ENCODE results near the gene MAP4. TPM values are rescaled to one million over a fixed set of nuclear protein-coding genes. Genes with fewer than 3 reads are reported as not detected.

The MAP4 gene
- total RNA-seq, 1 experiment from 2014 or later = 88.0 TPM

DNA sequence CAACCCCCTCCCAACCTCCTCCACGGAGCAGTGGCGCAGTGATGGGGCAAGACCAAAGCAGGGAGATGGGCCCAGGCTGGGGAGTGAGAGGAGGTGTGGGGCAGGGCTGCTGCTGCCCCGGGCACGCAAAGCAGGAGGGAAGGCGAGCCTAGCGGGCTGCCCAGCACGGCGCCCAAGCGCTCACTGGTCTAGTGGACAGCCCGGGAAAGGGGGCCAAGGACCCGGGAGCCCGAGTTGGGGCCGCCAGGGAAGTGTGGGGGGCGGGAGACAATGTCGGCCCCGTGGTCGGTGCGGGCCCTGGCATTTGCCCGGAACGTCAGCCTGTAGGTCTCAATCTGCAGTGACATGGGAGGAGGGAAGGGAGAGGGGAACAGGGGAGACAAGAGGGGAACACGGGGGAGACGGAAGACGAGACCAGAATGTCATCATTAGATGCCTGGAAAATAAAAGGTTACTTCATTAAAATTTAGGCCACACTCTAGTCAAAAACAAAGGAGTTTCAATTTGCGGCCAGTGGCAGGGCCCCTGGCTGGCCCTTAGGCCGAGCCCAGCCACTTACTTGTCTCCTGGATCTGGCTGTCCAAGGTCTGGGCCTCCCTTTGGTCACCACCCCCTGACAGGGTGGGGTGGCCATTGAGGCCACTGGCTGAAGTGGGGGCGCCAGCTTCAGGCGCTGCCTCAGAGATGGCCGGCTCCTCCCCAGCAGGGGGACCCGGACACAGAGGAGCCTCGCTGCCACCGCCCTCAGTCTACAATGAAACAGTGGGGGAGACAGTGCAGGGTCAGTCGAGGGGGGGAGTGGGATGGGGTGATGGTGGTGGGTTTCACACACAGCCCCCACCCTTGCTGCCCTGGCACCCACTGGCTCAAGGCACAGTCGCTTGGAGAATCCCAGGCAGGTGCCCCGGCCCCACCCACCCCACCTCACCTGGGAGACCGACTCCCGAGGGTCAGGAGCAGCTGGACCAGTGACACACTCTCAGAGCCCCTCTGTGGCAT lies 163.3 kb downstream of the MAP4 start:
- Histone ChIP-seq H3K36me3 (peaks cover 92% of the 10 kb centered on the region), H3K4me1 (replicated peaks) (no peaks in the 10 kb centered on the region), H3K27ac (no peak overlapping the region), H3K4me3 (no peak overlapping the region), H3K9me3 (replicated peaks) (no peaks in the 10 kb centered on the region), H3K27me3 (replicated peaks) (no peaks in the 10 kb centered on the region)
- no peak for DNase-seq (ENCODE audit: low read depth in 1 of 2, low spot score in 2 of 2)

DNA sequence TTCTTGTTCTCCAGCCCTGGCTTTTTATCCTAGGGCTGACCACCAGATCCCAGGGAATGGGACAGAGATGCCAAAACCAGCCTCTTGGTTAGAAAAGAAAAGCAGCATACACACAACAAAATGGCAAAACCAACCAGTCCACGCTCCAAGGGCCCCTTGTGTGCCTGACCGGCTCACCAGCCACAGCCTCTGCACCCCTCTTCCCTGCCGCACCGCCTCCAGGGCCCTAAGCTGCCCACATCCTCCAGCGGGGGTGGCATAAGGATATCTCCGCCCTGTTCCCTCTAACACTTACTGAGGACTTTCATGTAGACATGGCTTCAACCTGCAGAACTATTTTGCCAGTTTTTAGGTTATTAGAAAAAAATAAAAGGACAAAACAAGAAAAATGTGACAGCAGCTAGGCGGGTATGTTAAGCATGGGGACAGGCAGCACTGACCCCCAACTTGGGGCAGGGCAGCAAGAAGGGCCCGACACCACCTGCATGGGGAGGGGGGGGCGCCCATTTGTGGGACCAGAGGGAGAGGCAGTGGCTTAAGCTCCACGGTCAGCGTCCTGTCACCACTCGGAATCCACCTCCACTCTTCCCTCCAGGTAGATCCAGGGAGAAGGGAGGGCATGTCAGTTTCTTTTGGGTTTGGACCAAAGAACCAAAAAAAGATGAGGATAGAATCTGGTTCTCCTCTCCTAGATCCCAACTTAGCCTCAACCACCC lies 164.2 kb downstream of the MAP4 start:
- Histone ChIP-seq H3K27ac (no peak overlapping the region), H3K36me3 (peaks cover 95% of the 10 kb centered on the region), H3K4me3 (no peak overlapping the region), H3K27me3 (replicated peaks) (no peaks in the 10 kb centered on the region), H3K9me3 (replicated peaks) (no peaks in the 10 kb centered on the region), H3K4me1 (replicated peaks) (no peaks in the 10 kb centered on the region)
- DNase-seq (ENCODE audit: low read depth in 1 of 2, low spot score in 2 of 2) = no peak

DNA sequence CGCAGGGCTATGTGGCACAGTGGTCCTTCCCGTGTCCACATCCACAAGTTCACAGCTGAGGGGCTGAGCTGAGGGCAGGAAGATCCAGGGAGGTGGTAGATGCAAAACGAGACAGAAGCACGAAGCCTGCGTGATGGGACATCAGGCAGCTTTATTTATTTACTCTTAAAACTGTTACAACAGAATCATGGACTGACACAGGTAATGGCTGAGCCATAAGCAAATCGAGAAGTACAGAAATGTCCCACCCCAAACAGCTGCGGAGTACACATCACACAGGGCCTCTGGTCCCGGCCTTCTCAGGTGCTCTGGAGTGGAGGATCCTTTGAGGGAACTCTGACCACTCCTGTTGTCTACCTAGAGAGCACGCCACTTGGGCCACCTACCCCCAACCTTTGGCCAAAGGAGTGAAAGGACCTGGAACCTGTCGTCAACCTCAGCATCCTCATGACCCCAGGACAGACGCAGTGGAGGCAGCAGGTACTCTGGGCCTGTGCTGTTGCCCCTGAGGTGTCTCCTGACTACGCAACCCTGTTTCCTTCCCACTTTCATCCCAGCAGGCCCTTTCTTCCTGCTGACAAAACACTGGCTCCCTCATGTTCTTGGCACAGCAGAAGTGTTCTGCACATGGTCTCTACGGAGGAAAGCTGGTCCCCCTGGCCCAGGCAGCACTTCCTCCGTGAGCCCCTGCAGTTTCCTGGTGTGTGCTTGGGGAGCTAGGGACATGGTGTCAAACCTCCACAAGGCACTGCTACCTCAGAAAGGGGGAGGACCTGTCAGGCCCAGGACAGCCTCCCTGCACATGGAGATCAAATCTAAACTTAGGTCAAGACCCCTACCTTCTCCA lies 165.4 kb downstream of the MAP4 start:
- Histone ChIP-seq H3K4me1 (replicated peaks) (no peaks in the 10 kb centered on the region), H3K27ac (no peak overlapping the region), H3K36me3 (peaks cover 96% of the 10 kb centered on the region), H3K27me3 (replicated peaks) (no peaks in the 10 kb centered on the region), H3K9me3 (replicated peaks) (no peaks in the 10 kb centered on the region), H3K4me3 (no peak overlapping the region)
- no peak for DNase-seq (ENCODE audit: low read depth in 1 of 2, low spot score in 2 of 2)

DNA sequence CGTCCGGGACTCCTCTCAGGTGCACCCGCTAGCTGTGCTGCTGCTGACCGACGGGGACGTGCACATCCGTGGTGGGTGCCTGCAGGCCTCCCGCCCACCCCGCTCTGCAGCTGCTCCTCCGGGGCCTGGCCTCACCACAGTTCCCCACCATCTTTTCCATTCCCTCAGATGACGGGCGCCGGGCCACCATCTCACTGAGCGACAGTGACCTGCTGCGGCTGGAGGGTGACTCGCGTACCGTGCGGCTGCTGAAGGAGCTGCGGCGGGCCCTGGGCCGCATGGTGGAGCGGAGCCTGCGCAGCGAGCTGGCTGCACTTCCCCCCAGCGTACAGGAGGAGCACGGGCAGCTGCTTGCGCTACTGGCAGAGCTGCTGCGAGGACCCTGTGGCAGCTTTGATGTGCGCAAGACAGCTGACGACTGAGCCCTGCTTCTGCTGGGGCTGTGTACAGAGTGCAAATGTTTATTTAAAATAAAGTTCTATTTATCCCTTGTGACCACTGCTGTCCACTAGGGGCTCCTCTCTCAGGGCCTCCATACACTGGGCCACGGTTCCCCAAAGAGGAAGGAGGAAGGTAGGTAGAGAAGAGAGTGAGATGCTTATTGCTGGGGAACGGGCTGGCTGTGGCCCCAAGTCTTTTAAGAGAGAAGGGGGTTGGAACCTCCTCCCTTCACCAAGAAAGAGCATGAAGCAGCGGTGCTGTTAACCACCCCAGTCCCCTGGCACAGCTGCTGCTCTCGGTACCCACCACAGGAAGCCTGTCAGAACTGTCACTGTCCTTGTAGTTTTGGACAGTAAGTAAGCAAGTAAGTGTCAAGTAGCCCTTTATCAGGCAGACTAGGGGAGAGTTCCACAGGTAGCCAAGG lies 166.3 kb downstream of the MAP4 start:
- Histone ChIP-seq H3K4me1 (replicated peaks) (no peaks in the 10 kb centered on the region), H3K27ac (no peak overlapping the region), H3K4me3 (no peak overlapping the region), H3K27me3 (replicated peaks) (no peaks in the 10 kb centered on the region), H3K36me3 (peaks cover 96% of the 10 kb centered on the region), H3K9me3 (replicated peaks) (no peaks in the 10 kb centered on the region)
- peak in 1 of 2 experiments; percentile 30 for DNase-seq (ENCODE audit: low read depth in 1 of 2, low spot score in 2 of 2)

DNA sequence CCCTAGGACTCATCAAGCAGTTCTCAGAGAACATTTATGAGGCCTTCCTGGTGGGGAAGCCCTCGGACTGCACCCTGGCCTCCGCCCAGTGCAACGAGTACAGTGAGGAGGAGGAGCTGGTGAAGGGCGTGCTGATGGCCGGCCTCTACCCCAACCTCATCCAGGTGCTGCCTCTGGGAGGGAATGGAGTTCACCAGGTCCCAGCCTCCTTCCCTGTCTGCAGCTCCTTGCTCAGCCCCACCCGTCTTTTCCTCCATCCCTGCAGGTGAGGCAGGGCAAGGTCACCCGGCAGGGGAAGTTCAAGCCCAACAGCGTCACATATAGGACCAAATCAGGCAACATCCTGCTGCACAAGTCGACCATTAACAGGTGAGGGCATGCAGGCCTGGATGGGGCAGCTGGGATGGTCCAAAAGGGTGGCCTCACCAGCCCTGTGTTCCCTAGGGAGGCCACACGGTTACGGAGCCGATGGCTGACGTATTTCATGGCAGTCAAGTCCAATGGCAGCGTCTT lies 167.0 kb downstream of the MAP4 start:
- H3K27ac ChIP-seq = no peak overlapping the region
- H3K36me3 ChIP-seq = peaks cover 96% of the 10 kb centered on the region

DNA sequence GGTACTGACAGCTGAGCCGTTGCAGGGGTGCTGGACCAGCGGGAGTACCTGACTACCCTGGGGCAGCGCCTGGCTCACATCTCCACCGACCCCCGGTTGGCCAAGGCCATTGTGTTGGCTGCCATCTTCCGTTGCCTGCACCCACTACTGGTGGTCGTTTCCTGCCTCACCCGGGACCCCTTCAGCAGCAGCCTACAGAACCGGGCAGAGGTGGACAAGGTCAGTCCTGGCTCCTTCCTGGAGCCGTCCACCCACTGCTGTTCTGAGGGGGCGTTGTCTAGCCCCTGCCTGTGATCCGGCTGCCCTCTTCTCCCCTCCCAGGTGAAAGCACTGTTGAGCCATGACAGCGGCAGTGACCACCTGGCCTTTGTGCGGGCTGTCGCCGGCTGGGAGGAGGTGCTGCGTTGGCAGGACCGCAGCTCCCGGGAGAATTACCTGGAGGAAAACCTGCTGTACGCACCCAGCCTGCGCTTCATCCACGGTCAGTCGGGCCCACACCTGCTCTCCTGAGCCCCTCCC lies 167.6 kb downstream of the MAP4 start:
- Histone ChIP-seq H3K36me3 (peaks cover 96% of the 10 kb centered on the region), H3K9me3 (replicated peaks) (no peaks in the 10 kb centered on the region), H3K4me3 (no peak overlapping the region), H3K27ac (no peak overlapping the region), H3K4me1 (replicated peaks) (no peaks in the 10 kb centered on the region), H3K27me3 (replicated peaks) (no peaks in the 10 kb centered on the region)
- no peak for DNase-seq (ENCODE audit: low read depth in 1 of 2, low spot score in 2 of 2)

More for the DNA sequence above, 167.0 kb downstream of the MAP4 start:
- no peaks in the 10 kb centered on the region for H3K27me3 ChIP-seq (replicated peaks)
- no peaks in the 10 kb centered on the region for H3K9me3 ChIP-seq (replicated peaks)
- no peaks in the 10 kb centered on the region for H3K4me1 ChIP-seq (replicated peaks)
- no peak for DNase-seq (ENCODE audit: low read depth in 1 of 2, low spot score in 2 of 2)
- no peak overlapping the region for H3K4me3 ChIP-seq

DNA sequence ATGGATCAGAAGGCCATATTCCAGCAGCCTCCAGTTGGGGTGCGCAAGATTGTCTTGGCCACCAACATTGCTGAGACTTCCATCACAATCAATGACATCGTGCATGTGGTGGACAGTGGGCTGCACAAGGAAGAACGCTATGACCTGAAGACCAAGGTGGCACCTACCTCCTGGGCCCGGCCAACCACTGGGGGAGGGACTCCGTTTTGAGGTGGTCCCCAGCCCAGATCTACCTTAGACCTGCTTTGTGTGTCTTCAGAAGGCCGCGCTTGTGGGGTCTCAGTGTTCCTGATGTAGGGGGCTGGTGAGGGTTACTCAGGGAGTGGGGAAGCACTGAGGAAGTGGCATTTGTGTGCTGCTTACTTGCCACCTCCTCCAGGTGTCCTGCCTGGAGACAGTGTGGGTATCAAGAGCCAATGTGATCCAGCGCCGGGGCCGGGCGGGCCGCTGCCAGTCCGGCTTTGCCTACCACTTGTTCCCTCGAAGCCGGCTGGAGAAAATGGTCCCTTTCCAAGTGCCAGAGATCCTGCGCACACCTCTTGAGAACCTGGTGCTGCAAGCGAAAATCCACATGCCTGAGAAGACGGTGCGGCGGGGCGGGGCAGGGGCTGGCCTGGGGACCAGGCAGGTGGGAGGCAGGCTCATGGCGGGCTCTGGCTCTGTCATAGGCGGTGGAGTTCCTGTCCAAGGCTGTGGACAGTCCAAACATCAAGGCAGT lies 168.3 kb downstream of the MAP4 start:
- Histone ChIP-seq H3K4me3 (no peak overlapping the region), H3K9me3 (replicated peaks) (no peaks in the 10 kb centered on the region), H3K4me1 (replicated peaks) (no peaks in the 10 kb centered on the region), H3K36me3 (peaks cover 99% of the 10 kb centered on the region), H3K27me3 (replicated peaks) (no peaks in the 10 kb centered on the region), H3K27ac (no peak overlapping the region)
- no peak for DNase-seq (ENCODE audit: low read depth in 1 of 2, low spot score in 2 of 2)

DNA sequence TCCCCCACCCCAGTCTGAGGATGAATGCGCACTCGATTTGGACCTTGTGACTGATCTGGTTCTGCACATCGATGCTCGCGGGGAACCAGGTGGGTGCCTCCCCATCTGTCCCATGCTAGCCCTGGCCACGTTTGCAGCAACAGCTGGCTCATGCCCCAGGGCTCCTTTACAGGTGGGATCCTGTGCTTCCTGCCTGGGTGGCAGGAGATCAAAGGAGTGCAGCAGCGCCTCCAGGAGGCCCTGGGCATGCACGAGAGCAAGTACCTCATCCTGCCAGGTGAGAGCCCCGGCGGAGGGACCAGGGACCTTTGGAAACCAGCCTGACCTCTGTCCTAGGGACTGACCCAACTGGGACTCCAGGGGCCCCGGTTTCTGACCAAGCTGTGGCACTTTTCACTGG lies 169.0 kb downstream of the MAP4 start:
- no peak for DNase-seq (ENCODE audit: low read depth in 1 of 2, low spot score in 2 of 2)
- H3K36me3 ChIP-seq = peaks cover 97% of the 10 kb centered on the region
- H3K4me3 ChIP-seq = no peak overlapping the region

DNA sequence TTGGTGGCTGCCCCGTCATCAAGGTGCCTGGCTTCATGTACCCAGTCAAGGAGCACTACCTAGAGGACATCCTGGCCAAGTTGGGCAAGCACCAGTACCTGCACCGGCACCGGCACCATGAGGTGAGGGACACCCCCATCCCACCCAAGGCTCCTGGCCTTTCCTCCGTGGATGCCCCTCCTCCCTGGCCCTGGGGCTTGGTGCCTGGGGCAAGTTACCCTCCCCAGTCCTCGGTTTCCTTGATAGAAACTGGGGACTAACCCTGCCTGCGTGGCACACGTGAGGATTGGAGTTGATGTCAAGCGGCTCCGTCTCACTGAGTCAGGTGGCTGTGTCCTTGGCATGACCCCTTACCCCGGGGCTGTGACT lies 169.4 kb downstream of the MAP4 start:
- no peaks in the 10 kb centered on the region for H3K9me3 ChIP-seq (replicated peaks)
- H3K36me3 ChIP-seq = peaks cover 96% of the 10 kb centered on the region
- no peak overlapping the region for H3K27ac ChIP-seq
- no peak overlapping the region for H3K4me3 ChIP-seq
- no peaks in the 10 kb centered on the region for H3K4me1 ChIP-seq (replicated peaks)
- no peaks in the 10 kb centered on the region for H3K27me3 ChIP-seq (replicated peaks)
- no peak for DNase-seq (ENCODE audit: low read depth in 1 of 2, low spot score in 2 of 2)

More for the DNA sequence above, 169.0 kb downstream of the MAP4 start:
- H3K27ac ChIP-seq = no peak overlapping the region
- no peaks in the 10 kb centered on the region for H3K9me3 ChIP-seq (replicated peaks)
- H3K27me3 ChIP-seq (replicated peaks) = no peaks in the 10 kb centered on the region
- no peaks in the 10 kb centered on the region for H3K4me1 ChIP-seq (replicated peaks)

DNA sequence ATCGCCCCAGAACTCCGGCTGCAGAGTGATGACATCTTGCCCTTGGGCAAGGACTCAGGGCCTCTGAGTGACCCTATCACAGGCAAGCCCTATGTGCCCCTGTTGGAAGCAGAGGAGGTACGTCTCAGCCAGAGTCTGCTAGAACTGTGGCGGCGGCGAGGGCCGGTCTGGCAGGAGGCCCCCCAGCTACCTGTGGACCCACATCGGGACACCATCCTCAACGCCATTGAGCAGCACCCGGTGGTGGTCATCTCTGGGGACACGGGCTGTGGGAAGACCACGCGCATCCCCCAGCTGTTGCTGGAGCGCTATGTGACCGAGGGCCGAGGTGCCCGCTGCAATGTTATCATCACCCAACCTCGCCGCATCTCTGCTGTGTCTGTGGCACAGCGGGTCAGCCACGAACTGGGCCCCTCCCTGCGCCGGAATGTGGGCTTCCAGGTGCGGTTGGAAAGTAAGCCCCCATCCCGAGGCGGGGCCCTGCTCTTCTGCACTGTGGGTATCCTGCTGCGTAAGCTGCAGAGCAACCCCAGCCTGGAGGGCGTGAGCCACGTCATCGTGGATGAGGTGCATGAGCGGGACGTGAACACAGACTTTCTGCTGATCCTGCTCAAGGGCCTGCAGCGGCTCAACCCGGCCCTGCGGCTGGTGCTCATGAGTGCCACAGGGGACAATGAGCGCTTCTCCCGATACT lies 169.9 kb downstream of the MAP4 start:
- DNase-seq (ENCODE audit: low read depth in 1 of 2, low spot score in 2 of 2) = no peak
- Histone ChIP-seq H3K36me3 (peaks cover 97% of the 10 kb centered on the region), H3K27me3 (replicated peaks) (no peaks in the 10 kb centered on the region), H3K27ac (no peak overlapping the region), H3K4me1 (replicated peaks) (no peaks in the 10 kb centered on the region), H3K9me3 (replicated peaks) (no peaks in the 10 kb centered on the region), H3K4me3 (no peak overlapping the region)

DNA sequence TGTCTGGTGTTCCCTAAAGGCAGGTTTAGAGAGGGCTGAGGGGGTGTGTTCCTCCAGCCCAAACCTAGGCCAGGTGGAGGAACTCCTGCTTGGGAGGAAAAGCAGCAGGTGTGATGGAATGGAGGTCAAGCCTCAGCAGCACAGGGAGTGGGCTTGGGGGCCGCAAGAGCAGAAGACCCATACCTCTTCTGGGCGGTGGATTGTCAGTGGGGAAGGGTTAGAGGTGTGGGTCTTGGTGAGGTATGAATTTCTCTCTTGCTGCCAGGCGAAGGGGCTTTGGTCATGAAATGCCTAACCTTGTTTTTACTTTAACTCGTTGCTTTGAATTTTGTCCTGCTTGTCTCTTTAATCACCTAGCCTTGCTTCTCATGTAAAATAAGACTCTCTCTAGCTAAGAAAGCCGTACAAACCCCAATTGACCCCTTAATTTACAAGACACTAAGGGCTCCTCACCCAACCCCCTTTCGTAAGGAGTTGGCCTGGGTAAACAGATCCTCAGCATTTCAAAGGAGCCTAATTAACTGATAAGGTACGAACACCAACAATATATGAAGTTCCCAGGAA lies 174.3 kb downstream of the MAP4 start:
- H3K27ac ChIP-seq = no peak overlapping the region
- no peaks in the 10 kb centered on the region for H3K27me3 ChIP-seq (replicated peaks)
- H3K9me3 ChIP-seq (replicated peaks) = no peaks in the 10 kb centered on the region
- H3K4me3 ChIP-seq = no peak overlapping the region
- peaks cover 91% of the 10 kb centered on the region for H3K36me3 ChIP-seq
- H3K4me1 ChIP-seq (replicated peaks) = no peaks in the 10 kb centered on the region
- DNase-seq (ENCODE audit: low read depth in 1 of 2, low spot score in 2 of 2) = no peak
